GM21381 (cell line): Measurements from ENCODE around the gene TBC1D5.
"Not testable (repeated sequence)": the region's sequence is repeated elsewhere in the genome, so short reads cannot be mapped to it uniquely, and the experiment has no call there.

Experiments used
- ATAC-seq: cut with Tn5 transposase; IDR thresholded peaks from one replicate; pipeline ENCODE4 v1.9.1; 2021; ENCODE audit warnings: mild to moderate bottlenecking, moderate library complexity; ENCODE audit not compliant: unreplicated experiment

TBC1D5 gene

GRCh38 chr3:17714473-17714872 lies 28.0 kb downstream of the TBC1D5 start:
- ATAC-seq: no peak

DNA sequence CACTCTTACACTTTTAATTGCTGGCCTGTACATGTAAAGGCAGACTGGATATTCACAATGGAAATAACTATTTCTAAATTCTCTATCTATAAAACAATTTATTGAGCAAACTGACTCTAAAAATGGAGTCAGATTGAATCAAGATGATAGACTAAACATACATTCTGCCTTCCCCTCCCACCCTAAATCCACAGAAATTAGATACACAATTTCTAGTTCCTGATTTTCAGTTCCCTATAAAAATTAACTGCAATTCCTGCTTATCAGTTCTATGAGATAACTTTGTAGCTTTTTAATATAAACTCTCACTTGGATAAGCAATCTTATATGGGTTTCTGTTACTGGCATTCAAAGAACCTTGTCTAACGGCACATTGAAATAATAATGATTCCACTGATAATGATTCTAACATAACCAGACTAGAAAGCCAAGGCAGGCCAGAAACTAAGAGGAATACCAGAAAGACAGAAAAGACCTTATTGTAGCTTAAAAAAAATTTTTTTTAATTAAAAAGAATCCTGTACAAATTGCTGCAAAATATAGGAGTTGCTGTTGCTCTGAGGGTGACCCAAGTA lies 33.1 kb downstream of the TBC1D5 start:
- no peak for ATAC-seq

GRCh38 chr3:17707813-17708543 lies 34.5 kb downstream of the TBC1D5 start:
- ATAC-seq: no peak

GRCh38 chr3:17705991-17706390 lies 36.4 kb downstream of the TBC1D5 start:
- ATAC-seq: not testable (repeated sequence)

DNA sequence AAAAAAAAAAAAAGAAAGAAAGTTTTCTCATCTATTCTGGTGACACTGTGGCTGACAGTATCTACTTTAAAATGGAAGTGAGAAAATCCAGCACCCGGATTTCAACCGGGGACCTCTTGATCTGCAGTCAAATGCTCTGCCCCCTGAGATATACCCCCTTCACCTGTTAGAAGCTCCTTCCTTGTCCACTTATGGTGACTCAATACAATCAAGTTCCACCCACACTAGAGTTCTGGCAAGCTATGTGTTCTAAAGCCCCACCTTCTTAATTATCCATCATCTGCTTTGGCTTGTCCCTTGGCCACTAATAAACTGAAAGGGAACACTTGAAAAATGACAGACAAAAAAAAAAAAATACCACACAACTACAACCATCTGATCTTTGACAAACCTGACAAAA lies 42.6 kb downstream of the TBC1D5 start:
- not testable (repeated sequence) for ATAC-seq

GRCh38 chr3:17695665-17696064 lies 46.8 kb downstream of the TBC1D5 start:
- ATAC-seq: not testable (repeated sequence)

- ATAC-seq: not testable (repeated sequence)
Measured at GRCh38 chr3:17693670-17693999, 48.8 kb downstream of the TBC1D5 start.

- ATAC-seq: not testable (repeated sequence)
Measured at GRCh38 chr3:17692846-17693669, 49.4 kb downstream of the TBC1D5 start.

- no peak for ATAC-seq
Measured at GRCh38 chr3:17687566-17687965, 54.9 kb downstream of the TBC1D5 start.

- ATAC-seq: no peak
Measured at GRCh38 chr3:17686613-17687012, 55.8 kb downstream of the TBC1D5 start.

GRCh38 chr3:17683542-17684207 lies 58.8 kb downstream of the TBC1D5 start:
- ATAC-seq: no peak

DNA sequence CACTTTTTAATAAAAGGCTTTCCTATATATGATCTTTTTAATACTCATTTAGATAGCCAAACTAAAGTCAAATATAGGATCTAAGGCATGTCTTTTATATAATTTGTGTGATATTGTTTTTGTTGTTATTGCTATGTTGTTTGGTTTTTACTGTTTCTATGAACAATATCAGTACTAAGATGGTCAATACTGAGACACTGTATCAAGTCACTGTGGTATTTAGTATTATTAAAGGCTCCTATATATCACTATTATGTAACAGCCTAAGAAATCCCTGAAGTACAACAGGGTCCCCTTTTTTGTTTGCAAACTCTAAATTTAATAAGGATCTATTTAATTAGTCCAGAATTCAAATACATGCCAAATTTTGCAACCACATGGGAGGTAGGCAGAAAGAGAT lies 61.9 kb downstream of the TBC1D5 start:
- no peak for ATAC-seq

DNA sequence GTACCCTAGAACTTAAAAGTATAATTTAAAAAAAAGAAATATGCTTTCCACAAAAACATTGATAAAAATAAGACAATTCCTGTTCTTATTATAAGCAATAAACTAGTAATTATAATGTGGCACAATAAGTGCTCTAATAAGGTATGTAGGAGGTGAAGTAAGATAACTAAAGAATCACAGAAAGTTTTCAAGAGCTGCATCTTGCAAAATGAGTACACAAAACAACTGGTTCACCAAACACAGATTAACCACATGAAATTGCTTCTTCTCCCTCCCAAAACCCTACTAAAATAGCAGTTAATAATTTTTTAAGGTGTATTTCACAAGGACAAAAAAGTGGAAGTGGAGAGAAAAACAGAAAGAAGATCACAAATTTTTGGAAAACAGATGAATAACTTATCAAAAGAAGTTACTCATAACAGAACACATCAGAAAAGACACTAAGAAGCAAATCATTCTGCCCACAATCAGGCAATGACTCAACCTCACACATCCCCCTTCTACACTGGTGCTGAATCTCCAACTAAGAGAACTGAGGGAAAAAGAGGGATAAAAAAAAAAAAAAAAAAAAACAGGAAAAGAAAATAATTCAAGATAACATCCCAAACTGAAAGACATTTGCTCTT lies 64.2 kb downstream of the TBC1D5 start:
- peak; percentile 70 for ATAC-seq

- ATAC-seq: no peak
Measured at GRCh38 chr3:17674082-17674686, 68.2 kb downstream of the TBC1D5 start.

DNA sequence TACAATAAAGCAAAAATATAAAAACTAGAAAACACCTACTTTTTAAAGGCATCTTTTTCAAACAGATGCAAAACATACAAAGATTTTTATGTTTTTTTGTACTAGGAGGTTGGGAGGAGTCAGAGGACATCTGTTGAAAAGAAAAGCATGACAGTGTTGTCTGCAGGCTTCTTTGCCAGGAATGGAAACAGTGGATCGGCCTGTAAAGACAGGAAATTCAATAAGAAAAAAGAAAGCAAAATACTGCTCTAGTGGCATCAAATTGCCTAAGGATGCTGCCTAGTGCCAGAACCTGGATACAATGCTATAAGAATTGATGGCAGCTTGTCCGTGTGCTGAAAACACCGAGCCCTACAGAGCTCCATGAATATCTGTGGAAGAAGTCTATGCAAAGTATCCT lies 69.9 kb downstream of the TBC1D5 start:
- no peak for ATAC-seq

DNA sequence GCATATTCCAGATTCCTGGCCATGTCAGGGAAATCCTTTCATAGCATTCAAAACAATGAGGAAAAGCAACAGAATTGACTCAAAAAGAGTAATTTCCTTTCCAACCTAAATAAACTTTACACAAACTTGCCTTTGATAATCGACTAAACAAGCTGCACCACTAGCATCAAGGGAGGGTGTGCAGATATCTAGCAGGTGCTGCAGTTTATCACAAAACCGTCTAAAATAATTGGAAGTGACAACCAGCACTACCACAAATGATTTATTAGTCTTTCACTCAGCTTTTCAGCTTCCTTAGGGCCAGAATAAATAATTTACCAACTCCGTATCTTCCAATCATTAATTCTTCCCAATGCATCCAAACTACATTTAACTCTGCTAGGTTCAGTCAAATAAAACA lies 71.7 kb downstream of the TBC1D5 start:
- ATAC-seq: no peak

DNA sequence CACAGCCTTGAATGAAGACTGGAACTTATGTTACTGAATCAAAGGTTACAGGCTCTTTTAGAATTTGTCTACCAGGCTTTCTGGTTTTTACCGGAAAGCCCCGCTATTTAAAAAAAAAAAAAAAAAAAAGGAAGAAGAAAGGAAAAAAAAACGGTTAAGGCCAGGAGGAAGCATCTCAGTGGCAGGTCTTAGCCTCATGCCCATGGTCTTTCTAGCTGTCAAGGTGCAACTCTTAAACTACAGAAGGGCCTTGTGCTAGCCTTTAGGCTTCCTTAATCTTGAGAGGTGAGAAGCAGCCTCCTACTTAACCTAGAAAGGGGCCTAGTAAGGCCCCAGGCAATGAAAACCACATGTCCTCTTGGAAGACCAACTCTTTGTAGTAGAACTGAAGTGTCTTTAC lies 77.5 kb downstream of the TBC1D5 start:
- no peak for ATAC-seq

- ATAC-seq: no peak
Measured at GRCh38 chr3:17656264-17656663, 86.2 kb downstream of the TBC1D5 start.

- ATAC-seq: no peak
Measured at GRCh38 chr3:17655743-17656142, 86.7 kb downstream of the TBC1D5 start.

DNA sequence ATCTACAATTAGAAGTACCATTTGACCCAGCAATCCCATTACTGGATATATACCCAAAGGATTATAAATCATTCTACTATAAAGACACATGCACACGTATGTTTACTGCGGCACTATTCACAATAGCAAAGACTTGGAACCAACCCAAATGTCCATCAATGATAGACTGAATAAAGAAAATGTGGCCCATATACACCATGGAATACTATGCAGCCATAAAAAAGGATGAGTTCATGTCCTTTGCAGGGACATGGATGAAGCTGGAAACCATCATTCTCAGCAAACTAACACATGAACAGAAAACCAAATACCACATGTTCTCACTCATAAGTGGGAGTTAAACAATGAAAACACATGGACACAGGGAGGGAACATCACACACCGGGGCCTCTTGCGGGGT lies 92.7 kb downstream of the TBC1D5 start:
- not testable (repeated sequence) for ATAC-seq
